Thyroid gland (tissue), 4 donors: ENCODE measurements around the gene BICDL1.

Experiments used
- CTCF ChIP-seq, 6 experiments: fragments of 200-600 bp in 3 of 6; fragments of 450-650 bp in 3 of 6; sonication (generic) in 3 of 6; IDR thresholded peaks; one replicate each; pipeline ENCODE4 v1.5.1; 2016 to 2019; ENCODE audit warnings: antibody characterized with exemption in 6 of 6, mild to moderate bottlenecking in 2 of 6, inconsistent platforms in 1 of 6, moderate library complexity in 1 of 6
- POLR2A ChIP-seq, 2 donors: fragments of 450-650 bp; IDR thresholded peaks; one replicate each; pipeline ENCODE4 v1.6.1; 2017; ENCODE audit warnings: antibody characterized with exemption in 2 of 2, mild to moderate bottlenecking in 2 of 2, moderate library complexity in 1 of 2

GRCh38 chr12:120115692-120116440 lies 126.8 kb downstream of the BICDL1 start:
- TF ChIP-seq POLR2A (IDR thresholded peaks at IDR 0.05) = no peak
- TF ChIP-seq CTCF (IDR thresholded peaks at IDR 0.05) = no peak
